ENCODE data around the gene CLDN19.
"Not testable (repeated sequence)": the region's sequence is repeated elsewhere in the genome, so short reads cannot be mapped to it uniquely, and the experiment has no call there.

DNA sequence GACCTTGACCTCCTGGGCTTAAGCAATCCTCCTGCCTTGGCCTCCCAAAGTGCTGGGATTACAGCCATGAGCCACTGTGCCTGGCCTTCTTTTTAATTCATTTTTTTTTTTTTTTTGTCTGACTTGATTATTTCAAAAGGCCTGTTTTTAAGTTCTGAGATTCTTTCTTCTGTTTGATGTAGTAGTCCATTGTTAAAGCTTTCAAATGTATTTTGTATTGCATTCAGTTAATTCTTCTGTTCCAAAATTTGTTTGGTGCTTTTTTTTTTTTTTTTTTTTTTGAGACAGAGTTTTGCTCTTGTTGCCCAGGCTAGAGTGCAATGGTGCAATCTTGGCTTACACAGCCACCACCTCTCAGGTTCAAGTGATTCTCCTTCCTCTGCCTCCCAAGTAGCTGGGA, 25.6 kb downstream of the CLDN19 start:
- TF ChIP-seq, protein P1, sequence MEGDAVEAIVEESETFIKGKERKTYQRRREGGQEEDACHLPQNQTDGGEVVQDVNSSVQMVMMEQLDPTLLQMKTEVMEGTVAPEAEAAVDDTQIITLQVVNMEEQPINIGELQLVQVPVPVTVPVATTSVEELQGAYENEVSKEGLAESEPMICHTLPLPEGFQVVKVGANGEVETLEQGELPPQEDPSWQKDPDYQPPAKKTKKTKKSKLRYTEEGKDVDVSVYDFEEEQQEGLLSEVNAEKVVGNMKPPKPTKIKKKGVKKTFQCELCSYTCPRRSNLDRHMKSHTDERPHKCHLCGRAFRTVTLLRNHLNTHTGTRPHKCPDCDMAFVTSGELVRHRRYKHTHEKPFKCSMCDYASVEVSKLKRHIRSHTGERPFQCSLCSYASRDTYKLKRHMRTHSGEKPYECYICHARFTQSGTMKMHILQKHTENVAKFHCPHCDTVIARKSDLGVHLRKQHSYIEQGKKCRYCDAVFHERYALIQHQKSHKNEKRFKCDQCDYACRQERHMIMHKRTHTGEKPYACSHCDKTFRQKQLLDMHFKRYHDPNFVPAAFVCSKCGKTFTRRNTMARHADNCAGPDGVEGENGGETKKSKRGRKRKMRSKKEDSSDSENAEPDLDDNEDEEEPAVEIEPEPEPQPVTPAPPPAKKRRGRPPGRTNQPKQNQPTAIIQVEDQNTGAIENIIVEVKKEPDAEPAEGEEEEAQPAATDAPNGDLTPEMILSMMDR (IDR thresholded peaks at IDR 0.05): not testable (repeated sequence)
- not testable (repeated sequence) for TF ChIP-seq POLR2AphosphoS5, POLR2A (IDR thresholded peaks at IDR 0.05)
